CD4-positive, alpha-beta T cell treated with Interleukin-17A for 4 hours (primary cell): ENCODE measurements around the gene TEX2.

ENCODE experiments used
- DNase-seq: peaks from one replicate; pipeline ENCODE4 v3.0.0-alpha.2; 2020; ENCODE audit warnings: mixed read lengths

The TEX2 gene

GRCh38 chr17:64134216-64134970 lies 128.7 kb downstream of the TEX2 start:
- no peak for DNase-seq

DNA sequence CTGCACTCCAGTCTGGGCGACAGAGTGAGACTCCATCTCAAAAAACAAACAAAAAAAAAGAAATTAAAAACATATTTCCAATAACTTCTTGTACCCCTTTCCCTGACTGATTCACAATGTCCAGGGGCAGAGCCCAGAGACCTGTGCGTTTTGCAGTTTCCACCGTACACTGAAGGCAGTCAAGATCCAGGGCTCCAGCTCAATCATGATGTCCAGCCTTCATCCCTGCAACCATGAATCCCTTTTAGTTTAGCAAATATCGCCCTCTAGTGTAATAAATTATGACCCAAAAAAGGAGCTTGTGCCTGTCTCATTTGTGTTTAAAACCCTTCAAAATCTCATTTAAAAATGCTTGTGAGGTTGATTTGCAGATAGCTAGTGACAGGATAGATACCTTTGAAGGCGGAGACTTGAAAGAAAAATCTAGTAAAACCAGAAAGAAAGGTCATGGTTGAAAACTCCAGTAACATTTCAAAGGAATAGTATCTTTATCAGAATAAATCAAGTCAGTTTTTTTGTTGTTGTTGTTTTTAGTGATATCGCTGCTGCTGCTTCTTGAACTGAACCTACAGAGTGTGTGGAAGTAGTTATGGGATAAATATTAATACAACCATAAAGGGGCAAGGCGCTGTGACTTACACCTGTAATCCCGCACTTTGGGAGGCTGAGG lies 129.4 kb downstream of the TEX2 start:
- peak; percentile 28 for DNase-seq

DNA sequence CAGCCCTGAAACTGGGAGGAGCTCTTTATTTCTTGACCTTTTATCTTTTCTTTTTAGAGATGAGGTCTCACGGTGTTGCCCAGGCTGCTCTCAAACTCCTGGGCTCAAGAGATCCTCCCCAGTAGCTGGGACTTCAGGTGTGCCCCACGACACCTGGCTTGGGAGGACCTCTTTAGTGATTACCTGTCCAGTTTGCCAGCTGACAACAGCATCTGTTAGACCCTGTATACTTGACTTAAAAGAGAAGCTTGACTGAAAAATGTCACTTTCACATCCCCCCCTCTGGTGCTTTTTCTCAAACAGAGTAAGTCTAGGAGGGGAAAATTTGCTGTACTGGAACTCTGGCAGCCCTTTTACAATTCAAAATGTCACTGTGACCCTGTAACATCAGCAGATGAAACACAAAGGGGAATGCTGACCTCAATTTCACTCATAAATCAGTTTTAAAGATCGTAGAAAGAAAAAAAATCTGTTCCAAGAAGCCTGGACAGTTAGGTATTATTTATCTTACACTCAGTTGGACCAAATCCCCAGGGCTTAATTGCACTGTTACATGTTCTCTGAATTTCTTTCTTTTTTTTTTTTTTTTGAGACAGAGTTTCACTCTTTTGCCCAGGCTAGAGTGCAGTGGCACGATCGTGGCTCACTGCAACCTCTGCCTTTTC lies 131.3 kb downstream of the TEX2 start:
- DNase-seq: no peak

GRCh38 chr17:64130559-64131001 lies 132.5 kb downstream of the TEX2 start:
- no peak for DNase-seq

DNA sequence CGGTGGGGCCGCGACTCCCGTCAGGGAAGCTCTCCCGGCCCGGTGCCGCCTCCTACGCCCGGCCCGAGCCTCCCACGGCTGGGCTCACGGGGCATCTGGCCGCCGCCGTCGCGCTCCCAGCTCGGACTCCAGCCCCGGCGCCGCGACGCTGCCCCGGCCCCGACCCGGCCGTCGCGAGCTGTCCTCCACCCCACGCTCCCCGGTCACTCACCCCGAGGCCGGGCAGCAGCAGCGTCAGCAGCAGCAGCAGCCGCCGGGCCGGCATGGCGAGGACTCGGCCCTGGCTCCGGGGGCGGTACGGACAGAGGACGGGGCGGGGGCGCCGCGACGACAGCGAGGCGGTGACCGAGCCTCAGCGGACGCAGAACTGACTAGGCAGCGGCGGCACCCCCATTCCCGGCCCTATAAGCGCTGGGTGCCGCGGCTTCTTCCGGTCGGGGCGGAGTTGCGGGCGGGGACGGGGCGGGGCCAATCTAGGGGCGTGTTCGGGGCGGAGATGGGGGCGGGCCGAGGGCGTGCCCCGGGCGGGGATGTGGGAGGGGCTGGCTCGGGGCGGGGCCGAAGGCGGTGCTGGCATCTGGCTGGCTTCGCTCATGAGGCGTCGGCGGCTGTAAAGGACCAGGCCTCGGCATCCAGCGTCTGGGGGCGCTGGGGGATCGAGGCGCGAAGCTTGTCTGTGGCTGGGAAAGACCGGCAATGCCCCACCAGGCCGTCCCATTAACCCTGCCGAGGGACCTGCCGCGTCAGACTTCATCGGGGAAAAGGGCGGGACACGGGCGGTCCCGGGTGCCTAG lies 133.1 kb downstream of the TEX2 start, which contains the start of gene ERN1:
ERN1 (minus strand) TSS at position 380 of the 794 bp plus-strand sequence; CDS start at position 265, 115 bp downstream.
- DNase-seq: peak; percentile 89

DNA sequence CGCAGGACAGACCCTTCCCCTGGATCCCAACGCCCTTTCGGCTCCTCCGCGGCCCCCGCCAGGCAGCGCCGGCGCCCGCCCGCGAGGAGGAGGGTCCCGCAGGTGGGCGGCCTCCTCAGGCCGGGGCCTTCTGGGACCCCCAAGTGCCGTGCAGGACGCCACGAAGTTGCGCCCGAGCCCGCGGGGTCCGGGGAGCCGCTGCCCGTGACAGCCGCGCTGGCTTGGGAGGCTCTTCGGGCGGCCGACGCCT lies 133.6 kb downstream of the TEX2 start:
- DNase-seq: no peak

DNA sequence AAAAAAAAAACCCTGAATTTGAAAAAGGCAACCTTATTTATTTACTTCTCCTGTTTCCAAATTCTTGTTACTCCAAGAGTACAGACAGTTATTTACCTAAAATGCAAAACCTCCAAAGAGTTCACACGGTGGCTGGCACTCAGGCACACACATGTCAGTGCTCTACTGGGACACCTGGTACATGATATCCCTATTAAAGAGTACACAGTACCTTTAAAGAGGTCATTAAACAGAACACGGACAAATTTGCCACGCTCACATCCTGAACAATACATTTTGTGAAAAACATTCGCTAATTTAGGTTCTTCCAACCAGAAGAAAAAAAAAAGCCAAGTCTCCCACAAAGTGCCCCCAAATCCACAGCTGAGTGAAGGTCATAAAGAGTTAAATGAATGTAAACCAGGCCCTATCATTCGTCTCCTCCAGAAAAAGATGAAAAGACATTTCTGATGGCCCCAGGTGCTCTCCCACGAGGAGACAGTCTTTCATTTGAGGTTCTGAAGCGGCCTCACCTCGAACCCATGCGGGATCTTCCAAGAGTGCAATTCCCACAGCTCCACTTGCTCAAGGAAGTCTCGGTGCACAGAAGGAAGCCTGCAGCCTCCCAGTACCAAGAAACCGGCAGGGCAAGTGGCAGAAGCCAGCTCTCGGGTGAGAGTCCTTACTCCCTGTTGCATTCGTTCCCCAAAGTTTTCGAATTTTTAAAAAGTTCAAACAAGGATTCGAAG lies 134.1 kb downstream of the TEX2 start:
- DNase-seq: peak; percentile 34

GRCh38 chr17:64126918-64127317 lies 136.1 kb downstream of the TEX2 start:
- no peak for DNase-seq

GRCh38 chr17:64125937-64126336 lies 137.1 kb downstream of the TEX2 start:
- DNase-seq: no peak

- no peak for DNase-seq
Observed at GRCh38 chr17:64124609-64125008, 138.5 kb downstream of the TEX2 start.

DNA sequence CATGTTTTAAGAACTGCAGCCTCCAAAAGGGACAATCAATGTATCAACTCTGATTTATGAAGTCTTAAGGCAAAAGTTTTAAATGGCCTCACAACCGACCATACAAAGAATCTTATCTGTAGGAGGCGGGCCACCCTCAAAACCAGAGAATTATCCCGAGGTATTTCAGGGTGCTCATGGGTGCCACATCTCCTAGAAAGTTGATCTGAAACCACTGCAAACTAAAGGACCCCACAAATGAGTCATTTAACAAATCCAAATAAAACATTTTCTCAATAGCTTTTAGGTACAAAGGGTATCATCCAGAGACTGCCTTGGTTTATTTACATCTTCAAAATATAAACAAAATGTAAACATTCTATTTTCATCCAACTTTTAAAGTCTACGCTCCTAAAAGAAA lies 139.9 kb downstream of the TEX2 start:
- DNase-seq: no peak

DNA sequence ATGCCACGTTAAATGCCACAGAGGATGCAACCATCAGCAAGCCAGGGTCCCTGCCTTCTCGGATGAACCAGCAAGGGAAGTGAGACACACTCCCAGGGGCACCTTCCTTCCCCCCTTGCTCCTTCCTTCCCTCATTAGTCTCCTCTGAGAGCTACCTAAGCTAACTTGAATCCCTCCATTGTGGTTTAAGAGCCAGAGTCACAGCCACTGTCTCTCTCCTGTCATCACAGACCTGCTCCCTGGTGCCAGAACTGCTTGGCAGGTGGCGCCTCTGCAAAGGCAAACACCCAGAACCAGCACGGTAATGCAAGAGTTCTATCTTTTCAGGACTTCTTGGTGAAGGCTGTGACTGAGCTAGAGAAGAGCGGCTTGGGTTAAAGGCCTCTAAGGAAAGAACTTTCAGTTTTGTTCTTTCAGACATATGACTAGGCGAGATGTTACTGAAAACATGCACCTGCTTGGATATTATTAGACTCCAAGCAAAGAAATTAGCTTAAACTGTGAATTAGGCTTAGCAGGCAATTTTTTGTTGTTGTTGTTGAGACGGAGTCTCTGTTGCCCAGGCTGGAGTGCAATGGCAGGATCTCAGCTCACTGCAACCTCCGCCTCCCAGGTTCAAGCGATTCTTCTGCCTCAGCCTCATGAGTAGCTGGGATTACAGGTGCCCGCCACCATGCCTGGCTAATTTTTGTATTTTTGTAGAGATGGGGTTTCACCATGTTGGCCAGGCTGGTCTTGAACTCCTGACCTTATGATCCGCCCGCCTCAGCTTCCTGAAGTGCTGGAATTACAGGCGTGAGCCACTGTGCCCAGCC lies 141.9 kb downstream of the TEX2 start:
- DNase-seq: peak; percentile 47

DNA sequence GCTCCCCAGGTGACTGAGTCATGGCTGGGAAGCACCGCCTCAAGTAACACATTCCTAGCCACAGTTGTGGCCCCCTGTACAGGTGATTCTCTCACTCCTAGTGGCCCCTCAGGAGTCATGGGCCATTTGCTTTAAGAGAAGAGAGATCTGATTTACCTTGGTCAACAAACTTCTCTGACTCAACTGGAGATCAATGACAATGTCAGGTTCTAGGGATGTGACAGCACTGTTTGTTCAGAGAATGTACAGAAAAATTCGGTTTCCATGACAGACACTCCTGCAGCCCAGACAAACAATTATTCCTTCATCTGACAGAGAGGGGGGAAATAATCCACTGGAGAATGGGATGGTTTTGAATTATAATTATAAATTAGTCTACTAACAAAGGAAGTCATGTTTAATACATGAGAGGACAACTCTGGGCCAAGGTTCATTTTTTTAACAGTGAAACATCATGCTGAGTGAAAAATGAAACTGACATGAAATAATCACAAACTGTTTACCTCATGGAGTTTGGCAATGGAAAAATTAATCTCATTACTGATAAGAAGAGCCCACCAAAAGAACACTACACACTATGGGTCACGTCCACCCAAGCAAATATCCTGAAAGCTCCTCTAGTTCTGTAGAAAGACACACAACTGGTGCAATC lies 142.8 kb downstream of the TEX2 start:
- DNase-seq: no peak

GRCh38 chr17:64117981-64118979 lies 144.8 kb downstream of the TEX2 start:
- no peak for DNase-seq

DNA sequence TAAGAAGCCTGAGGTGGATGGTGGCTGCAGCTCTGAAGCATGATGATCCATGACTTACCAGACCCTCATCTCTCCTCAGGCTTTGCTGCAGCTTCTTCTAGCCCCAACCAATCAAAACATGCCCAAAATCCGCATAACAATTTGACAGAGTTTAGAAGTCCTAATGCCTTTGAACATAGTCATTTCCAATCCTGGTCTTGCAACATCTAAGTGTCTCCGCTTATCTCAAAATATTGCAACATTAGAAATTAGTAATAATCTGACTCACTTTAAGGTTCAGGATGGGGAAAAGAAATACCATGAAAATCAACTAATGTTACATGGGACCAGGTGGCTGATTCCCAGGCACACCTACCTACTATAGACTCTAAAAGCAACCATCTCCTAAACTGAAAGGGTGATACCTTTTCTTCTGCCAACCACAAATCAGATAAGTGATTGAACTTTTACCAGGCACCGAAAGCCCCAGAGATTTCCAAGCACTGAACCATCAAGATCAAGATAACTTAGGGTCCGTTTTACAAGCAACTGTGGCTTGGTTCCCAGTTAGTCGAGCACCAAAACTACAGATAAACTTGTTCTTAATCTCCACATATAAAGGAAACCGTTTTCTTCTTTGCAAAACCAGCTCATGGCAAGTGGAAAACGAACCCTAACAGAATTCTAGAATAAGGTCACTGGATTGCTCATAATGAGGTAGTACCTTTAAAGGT lies 147.1 kb downstream of the TEX2 start:
- DNase-seq: no peak

DNA sequence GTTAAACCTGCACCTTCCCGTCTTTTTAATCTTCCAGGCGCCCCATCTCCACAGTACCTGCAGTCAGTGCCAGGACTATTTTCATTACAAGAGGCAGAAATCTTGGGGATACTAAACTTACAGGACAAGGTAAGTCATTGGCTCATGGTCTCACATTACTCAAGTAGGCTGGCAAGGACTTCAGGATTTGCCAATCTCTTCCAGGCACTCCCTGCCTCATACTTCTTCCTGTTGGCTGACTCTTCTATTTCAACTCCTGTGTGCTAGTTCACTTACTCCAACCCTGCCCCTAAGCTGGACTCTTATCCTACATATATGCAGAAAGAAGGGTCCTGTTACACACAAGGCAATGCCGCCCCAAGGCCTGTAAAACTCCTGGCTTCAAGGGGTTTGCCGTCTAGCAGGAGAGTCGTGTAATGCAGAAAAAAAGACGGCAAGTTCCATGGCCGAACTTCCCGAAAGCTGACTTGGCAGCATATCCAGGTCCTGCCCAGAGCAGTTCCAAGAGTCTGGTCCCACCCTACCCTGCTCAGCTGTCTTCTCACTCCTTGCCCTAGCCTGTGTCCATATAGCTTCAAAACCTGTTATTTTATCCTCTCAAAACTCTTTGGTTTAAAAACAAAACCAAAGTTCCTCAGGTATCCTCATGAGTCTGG lies 147.9 kb downstream of the TEX2 start:
- no peak for DNase-seq

GRCh38 chr17:64113006-64113405 lies 150.1 kb downstream of the TEX2 start:
- no peak for DNase-seq

GRCh38 chr17:64111831-64112230 lies 151.2 kb downstream of the TEX2 start:
- DNase-seq: no peak
